COLO668 (cell line): ENCODE measurements around the gene SPC25.
"Not testable (repeated sequence)": the region's sequence is repeated elsewhere in the genome, so short reads cannot be mapped to it uniquely, and the experiment has no call there.

Experiments
- DNase-seq: peaks from one replicate; lab custom pipeline; 2025; ENCODE audit not compliant: unreplicated experiment; lab: John Stamatoyannopoulos, UW

The SPC25 gene

DNA sequence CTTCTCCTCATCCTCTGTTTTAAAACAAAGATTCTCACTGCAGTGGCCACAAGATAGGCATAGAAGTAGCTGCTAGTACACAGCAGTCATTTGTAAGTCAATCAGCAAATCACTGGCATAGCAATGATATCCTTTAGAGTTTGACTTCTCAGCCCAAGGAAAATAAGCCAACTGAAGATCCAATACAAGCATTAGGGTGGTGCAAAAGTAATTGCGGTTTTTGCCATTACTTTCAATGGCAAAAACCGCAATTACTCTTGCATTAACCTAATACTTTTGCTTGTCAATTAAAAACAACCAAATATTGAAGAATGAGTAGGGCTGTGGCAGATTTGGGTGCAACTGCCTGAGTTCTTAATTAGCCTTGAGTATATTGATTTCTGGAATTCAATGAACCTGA lies 13.7 kb upstream of the SPC25 start:
- no peak for DNase-seq

DNA sequence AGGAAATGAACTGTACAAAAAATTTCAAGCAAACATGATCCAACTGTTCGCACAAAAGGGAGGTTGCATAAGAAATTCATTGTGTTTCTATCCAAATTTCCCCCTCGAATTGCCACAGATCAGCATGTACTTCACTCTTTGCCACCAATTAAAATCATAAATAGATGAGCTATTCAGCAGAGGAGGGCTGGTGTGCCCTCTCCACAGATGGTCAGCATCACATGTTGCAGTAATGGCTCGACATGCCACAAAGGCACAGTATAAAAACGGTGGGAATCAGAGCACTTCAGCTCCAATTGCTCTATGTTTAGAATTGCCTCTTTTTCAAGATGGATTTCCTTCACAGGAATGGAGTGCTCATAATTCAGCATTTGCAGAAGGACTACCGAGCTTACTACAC lies 10.8 kb upstream of the SPC25 start, which contains the start of gene G6PC2:
G6PC2 (plus strand) TSS at position 289 of the 400 bp plus-strand sequence; CDS start at position 330, 41 bp downstream.
- DNase-seq: no peak

DNA sequence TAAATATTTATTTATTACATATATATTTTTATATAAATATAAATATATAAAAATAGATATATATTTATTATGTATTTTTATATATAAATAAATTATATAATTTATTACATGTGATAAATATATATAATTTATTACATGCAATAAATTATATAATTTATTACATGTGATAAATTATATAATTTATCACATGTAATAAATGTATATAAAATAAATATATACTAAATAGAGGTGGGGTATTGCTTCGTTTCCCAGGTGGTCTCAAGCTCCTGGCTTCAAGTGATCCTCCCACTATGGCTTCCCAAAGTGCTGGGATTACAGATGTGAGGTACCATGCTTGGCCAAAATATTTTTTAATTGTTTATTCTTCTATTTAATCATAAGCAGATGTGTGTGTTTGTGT lies 7.2 kb upstream of the SPC25 start:
- no peak for DNase-seq

DNA sequence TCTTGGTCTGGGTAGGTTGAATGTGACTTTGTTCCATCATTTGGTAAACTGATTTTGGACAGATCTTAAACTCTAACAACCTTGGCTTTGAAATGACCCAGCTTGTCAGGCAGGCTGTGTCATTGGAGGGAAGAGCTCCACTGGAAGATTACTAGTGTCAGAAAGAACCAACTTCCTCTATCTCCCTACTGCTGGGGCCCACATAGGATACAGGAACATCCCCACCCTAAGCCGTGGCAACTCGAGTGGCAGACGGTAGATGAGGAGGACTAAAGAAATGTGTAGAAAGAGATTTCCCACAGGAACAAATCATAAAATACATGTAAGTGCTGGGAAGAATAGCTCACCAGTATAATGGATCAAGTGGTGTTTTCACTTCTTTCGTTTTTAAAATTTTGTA lies 6.6 kb upstream of the SPC25 start:
- no peak for DNase-seq

DNA sequence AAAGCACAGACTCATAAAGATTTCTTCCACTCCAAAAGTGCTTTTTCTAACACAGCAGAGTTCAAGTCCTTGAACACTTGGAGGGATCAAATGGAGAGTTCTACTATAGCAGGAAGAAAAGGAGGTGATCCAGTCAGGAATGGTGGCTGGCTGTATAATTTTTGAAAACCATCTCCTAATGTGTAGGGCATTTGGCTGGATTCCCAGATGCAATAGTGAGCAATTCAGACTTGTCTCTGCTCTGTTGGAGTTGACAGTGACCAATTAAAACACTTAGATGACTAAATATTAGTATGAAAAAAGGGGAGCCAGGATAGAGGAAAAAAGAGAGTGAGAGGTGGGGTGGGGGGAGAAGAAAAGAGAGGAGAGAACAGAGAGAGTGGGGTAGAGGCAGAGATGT lies 5.5 kb upstream of the SPC25 start:
- DNase-seq: no peak

DNA sequence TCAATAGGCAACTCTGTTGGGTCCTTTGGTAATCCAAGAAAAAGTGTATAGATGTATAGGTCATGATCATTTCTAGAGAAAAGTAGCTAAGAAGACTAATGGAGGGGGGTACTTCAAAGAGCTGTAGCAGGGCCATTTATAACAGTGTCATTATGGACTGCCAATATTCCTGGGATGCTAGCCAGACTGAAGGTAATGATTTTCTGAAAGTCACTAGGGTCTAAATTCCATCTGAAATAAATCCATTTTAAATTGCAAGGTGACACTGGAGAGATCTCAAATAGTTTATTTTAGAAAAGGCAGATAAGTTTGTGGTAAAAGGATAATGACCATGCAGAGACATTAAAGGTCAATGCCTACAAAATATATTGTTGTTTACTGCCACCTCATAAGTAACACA lies 4.5 kb upstream of the SPC25 start:
- DNase-seq: no peak

DNA sequence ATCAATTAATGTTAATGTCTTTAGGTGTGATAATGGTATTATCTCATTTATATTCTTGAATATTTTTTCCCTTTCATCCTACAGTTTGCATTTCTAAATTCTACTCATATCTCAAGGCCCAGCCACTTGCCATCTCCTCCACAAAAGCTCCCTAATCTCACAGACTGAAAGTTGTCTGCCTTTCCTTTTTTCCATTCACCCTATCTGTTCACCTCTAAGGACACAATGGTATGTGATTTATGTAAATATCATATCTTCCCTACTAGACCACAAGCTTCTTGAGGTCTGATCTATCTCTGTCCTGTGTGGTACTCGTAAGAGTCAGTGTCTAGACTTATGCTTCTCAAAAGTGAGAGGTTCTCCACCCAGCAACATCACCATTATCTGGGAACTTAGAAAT lies 3.9 kb upstream of the SPC25 start:
- DNase-seq: no peak

DNA sequence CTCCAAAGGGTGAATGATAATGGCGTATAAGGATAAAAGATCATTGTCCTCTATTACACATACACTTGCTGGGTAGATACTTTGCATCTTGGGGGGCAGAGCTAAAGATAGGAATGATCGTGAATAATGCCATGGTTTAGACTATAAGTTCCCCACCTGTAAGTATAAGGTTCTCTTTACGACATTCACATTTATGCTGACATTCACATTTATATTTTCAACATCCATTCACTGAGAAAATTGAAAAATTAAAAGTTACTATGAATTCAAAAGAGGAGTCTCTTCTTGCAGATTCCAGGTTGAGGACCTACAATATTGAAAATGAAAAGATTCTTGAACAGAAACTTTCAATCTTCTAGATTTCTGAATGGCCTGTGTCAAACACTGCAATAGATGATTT lies 2.1 kb upstream of the SPC25 start:
- no peak for DNase-seq

DNA sequence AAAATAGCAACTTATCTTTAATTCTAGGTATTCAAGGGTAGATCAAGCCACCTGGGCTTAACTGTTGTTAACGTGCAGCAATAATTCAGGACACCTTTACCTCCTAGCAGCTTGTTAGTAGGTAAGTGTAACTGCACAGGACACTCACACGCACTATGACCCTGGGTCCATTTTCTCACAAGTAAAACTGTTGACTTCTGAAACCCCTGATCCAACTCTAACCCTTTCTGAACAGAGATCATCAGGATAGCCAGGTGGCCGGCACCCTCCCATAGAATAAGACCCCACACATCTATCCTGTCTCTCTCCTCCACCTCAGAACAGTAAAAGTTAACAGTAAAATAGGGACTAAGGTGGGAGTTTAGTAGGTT lies 610 bp downstream of the SPC25 start:
- DNase-seq: no peak

DNA sequence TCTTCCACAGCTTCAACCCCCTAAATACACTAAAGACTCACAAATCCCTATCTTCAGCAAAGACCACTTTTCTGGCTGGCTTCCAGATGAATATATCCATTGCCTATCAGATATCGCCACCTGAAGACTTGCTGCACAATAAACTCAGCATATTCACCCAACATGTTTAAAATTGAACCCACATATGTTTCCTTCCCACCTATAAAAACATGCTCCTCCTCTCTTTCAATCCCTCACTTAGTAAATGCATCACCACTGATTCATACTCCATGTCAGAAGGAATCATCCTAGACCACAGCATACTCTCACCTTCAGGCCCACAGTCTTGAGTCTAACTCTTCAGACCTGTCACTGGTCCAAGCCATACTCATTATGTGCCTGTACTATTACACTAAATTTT lies 5.3 kb downstream of the SPC25 start:
- DNase-seq: no peak

DNA sequence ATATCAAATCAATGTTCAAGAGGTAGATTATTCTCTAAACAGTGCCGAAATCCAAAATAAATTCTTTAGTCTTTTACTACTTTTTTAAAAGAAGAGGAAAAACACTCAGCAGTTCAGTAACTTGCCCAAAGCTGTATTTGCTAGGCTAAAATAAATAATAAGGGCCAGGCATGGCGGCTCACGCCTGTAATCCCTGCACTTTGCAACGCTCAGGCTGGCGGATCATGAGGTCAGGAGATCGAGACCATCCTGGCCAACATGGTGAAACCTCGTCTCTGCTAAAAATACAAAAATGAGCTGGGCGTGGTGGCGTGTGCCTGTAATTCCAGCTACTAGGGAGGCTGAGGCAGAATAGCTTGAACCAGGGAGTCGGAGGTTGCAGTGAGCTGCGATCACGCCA lies 8.1 kb downstream of the SPC25 start:
- DNase-seq: not testable (repeated sequence)

DNA sequence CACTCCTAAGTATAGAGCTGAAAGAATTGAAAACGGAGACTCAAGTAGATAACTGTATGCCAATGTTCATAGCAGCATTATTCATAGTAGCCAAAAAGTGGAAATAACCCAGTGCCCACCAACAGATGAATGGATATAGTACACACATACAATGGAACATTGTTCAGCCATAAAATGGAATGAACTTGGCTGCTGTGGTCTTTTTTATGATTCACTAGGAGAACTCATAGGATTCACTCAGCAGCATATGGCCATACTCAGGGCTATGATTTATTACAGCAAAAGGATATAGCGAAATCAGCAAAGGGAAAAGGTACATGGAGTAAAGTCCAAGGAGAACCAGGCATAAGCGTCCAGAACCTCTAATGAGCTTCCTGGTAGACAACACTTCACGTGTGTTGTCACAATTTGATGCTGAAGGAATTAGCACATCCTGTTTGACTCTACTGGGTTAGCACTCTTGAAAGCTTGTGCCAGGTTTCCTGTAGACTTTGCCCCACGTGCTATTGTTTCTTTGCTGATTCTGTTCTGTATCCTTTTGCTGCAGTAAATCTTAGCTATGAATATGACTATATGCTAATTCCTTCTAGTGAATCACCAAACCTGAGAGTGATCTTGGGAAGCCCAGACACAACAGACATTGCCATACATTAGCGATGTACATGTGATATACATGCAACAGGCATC lies 15.7 kb downstream of the SPC25 start:
- DNase-seq: no peak

DNA sequence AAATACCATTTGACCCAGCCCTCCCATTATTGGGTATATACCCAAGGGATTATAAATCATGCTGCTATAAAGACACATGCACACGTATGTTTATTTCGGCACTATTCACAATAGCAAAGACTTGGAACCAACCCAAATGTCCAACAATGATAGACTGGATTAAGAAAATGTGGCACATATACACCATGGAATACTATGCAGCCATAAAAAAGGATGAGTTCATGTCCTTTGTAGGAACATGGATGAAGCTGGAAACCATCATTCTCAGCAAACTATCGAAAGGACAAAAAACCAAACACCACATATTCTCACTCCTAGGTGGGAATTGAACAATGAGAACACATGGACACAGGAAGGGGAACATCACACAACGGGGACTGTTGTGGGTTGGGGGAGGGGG lies 19.4 kb downstream of the SPC25 start:
- DNase-seq: not testable (repeated sequence)

DNA sequence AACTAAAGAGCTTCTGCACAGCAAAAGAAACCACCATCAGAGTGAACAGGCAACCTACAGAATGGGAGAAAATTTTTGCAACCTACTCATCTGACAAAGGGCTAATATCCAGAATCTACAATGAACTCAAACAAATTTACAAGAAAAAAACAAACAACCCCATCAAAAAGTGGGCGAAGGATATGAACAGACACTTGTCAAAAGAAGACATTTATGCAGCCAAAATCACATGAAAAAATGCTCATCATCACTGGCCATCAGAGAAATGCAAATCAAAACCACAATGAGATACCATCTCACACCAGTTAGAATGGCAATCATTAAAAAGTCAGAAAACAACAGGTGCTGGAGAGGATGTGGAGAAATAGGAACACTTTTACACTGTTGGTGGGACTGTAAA lies 19.9 kb downstream of the SPC25 start:
- DNase-seq: not testable (repeated sequence)

DNA sequence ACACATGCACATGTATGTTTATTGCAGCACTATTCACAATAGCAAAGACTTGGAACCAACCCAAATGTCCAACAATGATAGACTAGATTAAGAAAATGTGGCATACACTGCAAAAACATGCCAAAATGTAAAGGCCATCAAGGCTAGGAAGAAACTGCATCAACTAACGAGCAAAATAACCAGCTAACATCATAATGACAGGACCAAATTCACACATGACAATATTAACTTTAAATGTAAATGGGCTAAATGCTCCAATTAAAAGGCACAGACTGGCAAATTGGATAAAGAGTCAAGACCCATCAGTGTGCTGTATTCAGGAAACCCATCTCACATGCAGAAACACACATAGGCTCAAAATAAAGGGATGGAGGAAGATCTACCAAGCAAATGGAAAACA lies 23.1 kb downstream of the SPC25 start:
- DNase-seq: not testable (repeated sequence)

DNA sequence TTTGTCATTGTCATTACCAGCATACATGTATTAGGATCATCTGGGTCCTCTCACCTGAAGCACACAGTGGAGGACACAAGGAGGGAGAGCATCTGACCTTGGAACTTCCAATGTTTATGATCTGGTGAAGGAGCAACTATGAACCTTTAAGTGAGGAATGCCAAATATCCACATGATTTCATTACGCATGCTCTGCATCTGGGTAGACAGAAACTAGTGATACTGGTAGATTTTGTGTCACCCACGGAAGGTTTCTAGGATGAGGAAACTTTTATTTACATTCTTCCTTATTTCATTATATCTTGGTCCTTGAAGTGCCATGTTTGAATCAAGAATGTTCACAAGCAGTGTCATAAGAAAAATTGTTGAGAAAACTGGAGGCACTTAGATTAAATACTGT lies 32.1 kb downstream of the SPC25 start:
- no peak for DNase-seq

DNA sequence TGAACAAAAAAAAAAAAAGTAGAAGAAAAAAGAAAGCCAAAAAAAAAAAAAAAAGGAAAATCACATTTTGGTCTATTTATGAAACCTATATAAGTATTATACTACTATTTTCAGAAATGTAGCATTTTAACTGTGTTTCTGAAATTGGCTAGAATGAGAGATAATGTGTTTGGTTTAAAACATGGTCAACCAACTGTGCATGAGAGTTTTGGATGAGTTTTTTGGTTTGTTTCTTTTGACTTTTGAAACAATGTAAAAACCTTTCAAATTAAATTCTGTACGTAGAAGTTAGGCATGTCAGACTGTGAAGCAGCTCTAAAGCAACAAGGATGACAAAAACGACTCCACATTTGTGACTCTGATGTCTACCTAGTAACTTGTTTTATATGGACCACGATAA lies 34.6 kb downstream of the SPC25 start:
- no peak for DNase-seq

DNA sequence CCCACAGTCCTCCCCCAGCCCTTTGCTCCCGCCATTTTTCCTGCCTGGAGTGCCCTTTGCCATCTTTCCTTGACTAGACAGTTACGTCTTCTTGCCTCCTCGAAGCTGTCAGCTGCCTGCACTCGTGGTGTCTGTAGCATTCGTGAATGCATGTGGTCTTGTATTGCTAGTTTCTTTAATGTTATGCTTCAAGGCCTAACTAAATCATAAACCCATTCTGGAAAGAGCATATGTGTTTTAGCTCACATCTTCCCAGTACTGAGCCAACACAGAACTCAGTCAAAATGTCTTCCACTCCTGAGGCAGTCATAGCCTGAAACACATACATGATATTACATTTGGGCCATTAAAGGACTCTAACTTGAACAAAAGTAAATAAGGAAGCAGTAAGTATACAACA lies 35.6 kb downstream of the SPC25 start:
- DNase-seq: no peak

DNA sequence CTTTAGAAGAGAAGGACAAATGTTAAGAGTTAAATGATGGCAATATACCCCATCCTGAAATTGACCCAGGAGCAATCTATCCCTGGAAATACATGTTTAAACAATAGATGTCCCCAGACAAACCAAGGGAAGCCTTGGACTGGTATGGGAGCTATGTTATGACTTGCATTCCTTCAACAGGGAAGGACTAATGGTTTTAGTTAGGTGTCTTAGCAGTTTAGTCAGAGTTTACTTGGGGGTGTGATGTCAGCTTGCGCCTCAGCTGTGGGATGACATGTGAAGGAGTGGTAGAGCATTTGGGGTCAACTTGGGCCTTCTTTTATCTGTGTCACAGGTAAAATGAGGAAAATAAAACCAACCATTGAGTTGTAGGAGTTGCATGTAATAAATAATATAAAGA lies 36.8 kb downstream of the SPC25 start:
- DNase-seq: no peak

DNA sequence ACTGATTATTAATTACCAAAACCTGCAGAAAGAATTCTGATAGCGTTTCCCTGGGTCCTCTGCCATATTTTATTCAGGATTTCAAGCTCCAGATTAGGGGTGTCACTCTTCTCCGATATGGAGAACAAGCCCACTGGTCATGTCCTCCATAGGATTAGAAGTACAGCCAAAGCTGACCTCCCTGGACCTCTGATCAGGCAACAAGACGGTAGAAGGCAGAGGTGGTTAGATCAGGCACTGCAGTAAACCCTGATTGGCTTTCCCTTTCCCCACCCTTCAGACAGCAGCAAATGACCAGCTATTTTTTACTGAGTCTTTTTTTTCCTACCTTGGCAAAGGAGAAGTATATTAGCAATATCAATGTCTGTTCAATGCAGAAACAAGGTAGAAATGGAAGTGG lies 37.7 kb downstream of the SPC25 start:
- DNase-seq: no peak

DNA sequence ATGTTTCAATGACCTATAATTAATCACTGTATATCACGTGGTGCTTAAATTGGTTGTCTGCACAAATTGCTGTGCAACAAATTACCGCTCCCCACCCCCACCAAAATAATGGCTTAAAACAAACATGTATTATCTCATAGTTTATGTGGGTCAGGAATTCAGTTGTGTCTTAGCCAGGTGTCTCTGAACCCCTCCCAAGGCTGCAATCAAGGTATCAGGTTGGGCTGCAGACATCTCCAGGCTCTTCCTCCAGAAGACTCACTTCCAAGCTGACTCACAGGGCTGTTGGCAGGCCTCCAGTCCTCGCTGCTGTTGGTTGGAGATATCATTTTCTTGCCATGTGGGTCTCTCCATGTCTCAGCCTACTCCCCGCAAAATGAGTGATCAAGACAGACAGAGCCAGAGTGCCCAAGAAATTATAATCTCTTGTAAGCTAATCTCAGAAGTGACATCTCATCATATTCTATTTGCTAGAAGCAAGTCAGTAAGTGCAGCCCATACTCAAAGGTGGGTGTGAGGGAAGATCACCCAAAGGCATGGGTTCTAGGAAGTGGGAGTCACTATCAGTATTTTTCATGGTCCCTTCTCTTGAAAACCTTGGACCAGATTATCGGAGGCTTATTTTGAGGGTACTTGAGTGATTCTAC lies 38.4 kb downstream of the SPC25 start:
- DNase-seq: no peak

DNA sequence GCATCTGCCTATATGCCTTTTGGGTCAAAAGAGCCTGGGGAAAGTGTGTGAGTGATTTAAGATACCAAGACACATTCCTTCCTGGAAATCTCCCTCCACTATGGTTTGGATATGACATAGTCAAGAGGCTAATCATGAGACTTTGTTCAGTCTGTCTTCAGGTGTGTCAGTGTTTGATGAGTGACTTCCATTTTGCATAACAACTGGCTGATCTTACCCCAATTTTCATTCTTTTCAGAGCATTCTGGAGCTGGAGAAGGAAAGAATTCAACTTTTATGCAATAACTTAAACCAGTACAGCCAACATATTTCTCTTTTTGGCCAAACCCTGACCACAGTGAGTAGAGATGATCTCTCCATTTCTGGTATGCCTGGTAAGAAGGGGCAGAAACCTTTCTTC lies 39.4 kb downstream of the SPC25 start:
- DNase-seq: no peak

DNA sequence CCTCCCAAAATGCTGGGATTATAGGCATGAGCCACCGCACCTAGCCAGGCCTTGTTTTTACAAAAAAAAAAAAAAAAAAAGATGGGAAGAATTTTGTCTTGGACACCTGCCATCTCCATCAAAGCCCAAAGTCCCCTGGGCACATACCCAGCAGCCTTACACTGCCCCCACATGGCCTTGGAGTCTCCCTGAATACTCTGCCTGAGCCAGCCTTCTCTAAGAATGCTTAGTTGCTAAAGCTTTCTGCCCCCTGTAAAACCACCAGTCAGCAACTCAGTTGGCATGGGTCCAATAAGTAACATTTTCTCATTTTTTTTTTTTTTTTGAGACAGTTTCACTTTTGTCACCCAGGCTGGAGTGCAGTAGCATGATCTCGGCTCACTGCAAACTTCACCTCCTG lies 40.6 kb downstream of the SPC25 start:
- DNase-seq: no peak
